Astrocyte (in vitro differentiated cells and primary cell): ENCODE measurements around the gene ZNF799.
"Not testable (repeated sequence)": the region's sequence is repeated elsewhere in the genome, so short reads cannot be mapped to it uniquely, and the experiment has no call there.

Experiments used
- CTCF ChIP-seq: IDR thresholded peaks from 2 replicates; pipeline ENCODE4 v1.5.1; 2011; ENCODE audit warnings: low read depth, mild to moderate bottlenecking, inconsistent platforms, low read length, moderate library complexity; ENCODE audit not compliant: insufficient read depth
- EZH2 ChIP-seq: IDR thresholded peaks from 2 replicates; pipeline ENCODE4 v1.6.1; 2012; ENCODE audit warnings: mild to moderate bottlenecking, low read length, inconsistent platforms; ENCODE audit not compliant: insufficient read depth

- not testable (repeated sequence) for TF ChIP-seq EZH2, CTCF
Observed at GRCh38 chr19:12391148-12391547, 9.9 kb downstream of the ZNF799 start.
